MCF 10A (cell line): ENCODE measurements around the gene ANKH. TPM values are rescaled to one million over a fixed set of nuclear protein-coding genes. Genes with fewer than 3 reads are reported as not detected.

Experiments used
- BruUV-seq: library from RNA; stranded (reverse); fragments of 400-500 nt; replicated peaks from 2 replicates; lab custom pipeline; 2021; lab: Mats Ljungman, UMichigan
- CTCF ChIA-PET: fragments of 300-600 bp; sonication (Branson Sonifier 250); formaldehyde crosslinking; extraction: SDS; loops from one replicate; lab custom pipeline; 2021; ENCODE audit warnings: antibody characterized with exemption, inconsistent platforms; lab: Yijun Ruan, JAX
- POLR2A ChIA-PET: fragments of 300-600, 350-650 bp; sonication (Branson Sonifier 250); formaldehyde crosslinking; extraction: SDS; loops from one replicate; lab custom pipeline; 2020; ENCODE audit warnings: antibody characterized with exemption, inconsistent platforms; lab: Yijun Ruan, JAX
- DNase-seq: peaks from one replicate; pipeline ENCODE4 v3.0.0-alpha.2; 2018; ENCODE audit not compliant: unreplicated experiment
- H3K27ac Mint-ChIP-seq: one replicate; pipeline ENCODE4 v1.8.0; 2022; ENCODE audit warnings: mild to moderate bottlenecking, low read depth, mixed read lengths; ENCODE audit not compliant: unreplicated experiment
- H3K27me3 Mint-ChIP-seq: one replicate; pipeline ENCODE4 v1.8.0; 2022; ENCODE audit warnings: mixed read lengths; ENCODE audit not compliant: insufficient read depth, unreplicated experiment
- H3K36me3 Mint-ChIP-seq: one replicate; pipeline ENCODE4 v1.8.0; 2022; ENCODE audit warnings: mild to moderate bottlenecking, moderate library complexity, mixed read lengths; ENCODE audit not compliant: insufficient read depth, unreplicated experiment
- H3K4me1 Mint-ChIP-seq: one replicate; pipeline ENCODE4 v1.8.0; 2022; ENCODE audit warnings: mixed read lengths; ENCODE audit not compliant: insufficient read depth, unreplicated experiment
- H3K4me3 Mint-ChIP-seq: one replicate; pipeline ENCODE4 v1.8.0; 2022; ENCODE audit warnings: mild to moderate bottlenecking, moderate library complexity, mixed read lengths; ENCODE audit not compliant: unreplicated experiment
- H3K9me3 Mint-ChIP-seq: one replicate; pipeline ENCODE4 v1.8.0; 2022; ENCODE audit warnings: mixed read lengths; ENCODE audit not compliant: unreplicated experiment
- intact Hi-C: fragments of 100-400 bp; cut with micrococcal nuclease; formaldehyde crosslinking; loops from 2 replicates; pipeline ENCODE4 v1.14.1; 2022
- total RNA-seq: library from RNA; stranded (reverse); gene quantifications from 2 replicates; pipeline ENCODE4 v1.2.3, GENCODE V29; 2022
- TF ChIP-seq, protein P1 (sequence below): fragments of 200-600 bp; IDR thresholded peaks from one replicate; pipeline ENCODE4 v1.8.0; 2022; ENCODE audit warnings: antibody characterized with exemption, mild to moderate bottlenecking; ENCODE audit not compliant: unreplicated experiment

Gene ANKH
- total RNA-seq, 1 experiment from 2014 or later: 65.7 TPM

DNA sequence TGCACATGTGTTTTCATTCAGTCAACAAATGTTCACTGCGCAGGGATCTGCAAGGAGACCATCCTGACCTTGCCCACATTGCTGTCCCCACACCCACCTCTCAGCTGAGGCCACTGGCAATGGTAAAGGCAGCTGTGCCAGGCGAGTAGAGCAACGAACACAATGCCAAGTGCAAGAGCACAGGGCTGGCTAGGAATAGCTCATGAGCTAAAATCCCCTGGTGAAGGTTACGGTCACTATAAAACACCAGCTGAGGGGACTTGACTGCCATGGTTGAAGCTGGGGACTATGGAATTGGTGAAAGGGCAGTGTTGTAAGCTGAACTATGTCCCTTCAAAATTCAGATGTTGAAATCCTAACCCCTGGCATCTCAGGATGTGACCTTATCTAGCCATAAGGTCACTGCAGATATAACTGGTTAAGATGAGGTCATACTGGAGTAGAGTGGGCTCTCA is 111.0 kb downstream of the ANKH start:
- BruUV-seq: no TSS peak
- TF ChIP-seq, protein P1, sequence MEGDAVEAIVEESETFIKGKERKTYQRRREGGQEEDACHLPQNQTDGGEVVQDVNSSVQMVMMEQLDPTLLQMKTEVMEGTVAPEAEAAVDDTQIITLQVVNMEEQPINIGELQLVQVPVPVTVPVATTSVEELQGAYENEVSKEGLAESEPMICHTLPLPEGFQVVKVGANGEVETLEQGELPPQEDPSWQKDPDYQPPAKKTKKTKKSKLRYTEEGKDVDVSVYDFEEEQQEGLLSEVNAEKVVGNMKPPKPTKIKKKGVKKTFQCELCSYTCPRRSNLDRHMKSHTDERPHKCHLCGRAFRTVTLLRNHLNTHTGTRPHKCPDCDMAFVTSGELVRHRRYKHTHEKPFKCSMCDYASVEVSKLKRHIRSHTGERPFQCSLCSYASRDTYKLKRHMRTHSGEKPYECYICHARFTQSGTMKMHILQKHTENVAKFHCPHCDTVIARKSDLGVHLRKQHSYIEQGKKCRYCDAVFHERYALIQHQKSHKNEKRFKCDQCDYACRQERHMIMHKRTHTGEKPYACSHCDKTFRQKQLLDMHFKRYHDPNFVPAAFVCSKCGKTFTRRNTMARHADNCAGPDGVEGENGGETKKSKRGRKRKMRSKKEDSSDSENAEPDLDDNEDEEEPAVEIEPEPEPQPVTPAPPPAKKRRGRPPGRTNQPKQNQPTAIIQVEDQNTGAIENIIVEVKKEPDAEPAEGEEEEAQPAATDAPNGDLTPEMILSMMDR: no peak
- DNase-seq: no peak
- intact Hi-C loops: no loop called here
- H3K27me3 Mint-ChIP-seq: no peaks in the 10 kb centered on the region
- no peak overlapping the region for H3K4me3 Mint-ChIP-seq
- POLR2A ChIA-PET: no interaction called here
- H3K4me1 Mint-ChIP-seq: no peaks in the 10 kb centered on the region
- H3K36me3 Mint-ChIP-seq: peaks cover 13% of the 10 kb centered on the region
- CTCF ChIA-PET: interaction anchor here (0.5 to 1.4 kb wide), 2 partner anchors 11 to 22 kb away, joined by 3 to 6 read pairs; no protein-coding TSS in a partner anchor
- H3K27ac Mint-ChIP-seq: no peak overlapping the region
- no peaks in the 10 kb centered on the region for H3K9me3 Mint-ChIP-seq

DNA sequence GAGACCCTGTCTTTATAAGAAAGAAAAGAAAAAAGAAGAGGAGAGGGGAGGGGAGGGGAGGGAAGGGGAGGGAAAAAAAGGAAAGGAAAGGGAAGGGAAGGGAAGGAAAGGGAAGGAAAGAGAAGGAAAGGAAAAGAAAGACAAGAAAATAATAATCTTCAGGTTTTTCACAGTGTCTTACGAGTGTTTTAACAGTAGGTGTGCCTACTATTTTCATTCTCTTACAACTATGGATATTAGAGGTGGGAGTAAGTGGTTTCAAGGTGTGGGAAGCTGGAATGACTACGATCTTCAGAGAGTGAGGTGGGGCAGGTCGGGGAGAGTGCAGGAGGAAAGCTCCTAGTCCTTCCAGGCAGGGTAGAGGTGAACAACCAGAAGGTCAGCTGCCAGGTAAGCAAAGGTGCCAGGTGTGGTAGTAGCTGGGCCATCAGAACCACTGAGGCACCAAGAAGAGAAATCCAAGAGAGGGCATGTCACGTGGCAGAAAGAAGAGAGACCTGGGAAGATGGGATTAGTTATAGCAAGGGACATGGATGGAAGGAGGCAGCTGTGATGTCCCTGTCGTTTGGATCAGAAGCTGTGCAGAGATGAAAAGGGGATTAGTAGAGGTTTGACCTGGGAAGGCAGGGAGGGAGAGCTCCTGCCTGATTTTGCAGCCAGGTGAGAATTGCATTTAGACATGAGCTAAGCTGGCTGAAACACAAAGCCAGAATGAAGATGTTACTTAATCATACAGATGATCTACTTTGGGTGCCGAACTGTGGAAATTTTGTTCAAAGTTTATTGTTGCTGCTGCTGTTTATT is 111.6 kb downstream of the ANKH start:
- no peak for DNase-seq
- BruUV-seq: no TSS peak
- TF ChIP-seq, protein P1: no peak
- H3K27ac Mint-ChIP-seq: no peak overlapping the region
- no peak overlapping the region for H3K4me3 Mint-ChIP-seq
- H3K36me3 Mint-ChIP-seq: peaks cover 13% of the 10 kb centered on the region
- H3K27me3 Mint-ChIP-seq: no peaks in the 10 kb centered on the region
- no peaks in the 10 kb centered on the region for H3K9me3 Mint-ChIP-seq
- H3K4me1 Mint-ChIP-seq: no peaks in the 10 kb centered on the region
- intact Hi-C loops: no loop called here
- ChIA-PET POLR2A (interaction anchor here (0.6 to 1.4 kb wide), 4 partner anchors 9 to 671 kb away, joined by 3 to 4 read pairs (median 3); no protein-coding TSS in a partner anchor), CTCF (interaction anchor here (0.5 to 2.0 kb wide), 5 partner anchors 10 to 946 kb away, joined by 3 to 6 read pairs (median 3); no protein-coding TSS in a partner anchor)

DNA sequence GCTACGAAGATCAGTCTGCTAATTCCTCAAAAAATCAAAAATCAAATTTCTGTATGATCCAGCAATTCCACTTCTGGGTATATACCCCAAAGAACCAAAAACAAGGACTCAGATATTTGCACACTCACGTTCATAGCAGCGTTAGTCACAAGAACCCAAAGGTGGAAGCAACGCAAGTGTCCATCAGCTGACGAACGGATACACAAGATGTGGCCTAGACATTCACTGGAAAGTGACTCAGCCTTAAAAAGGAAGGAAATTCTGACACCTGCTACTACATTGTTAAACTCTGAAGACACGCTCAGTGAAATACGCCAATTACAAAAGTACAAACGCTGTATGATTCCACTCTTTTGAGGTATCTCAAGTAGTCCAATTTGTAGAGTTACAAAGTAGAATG is 113.7 kb downstream of the ANKH start:
- Mint-ChIP-seq H3K4me3 (no peak overlapping the region), H3K9me3 (no peaks in the 10 kb centered on the region), H3K36me3 (peaks cover 13% of the 10 kb centered on the region), H3K27me3 (no peaks in the 10 kb centered on the region), H3K4me1 (no peaks in the 10 kb centered on the region), H3K27ac (no peak overlapping the region)
- no peak for DNase-seq
- ChIA-PET POLR2A (interaction anchor here (0.7 kb wide), 1 partner anchor 15 kb away, joined by 3 read pairs; no protein-coding TSS in a partner anchor), CTCF (interaction anchor here (0.6 to 2.0 kb wide), 2 partner anchors 235 to 245 kb away, joined by 4 to 6 read pairs; no protein-coding TSS in a partner anchor)
- intact Hi-C loops: no loop called here
- BruUV-seq: no TSS peak
- TF ChIP-seq, protein P1: no peak

DNA sequence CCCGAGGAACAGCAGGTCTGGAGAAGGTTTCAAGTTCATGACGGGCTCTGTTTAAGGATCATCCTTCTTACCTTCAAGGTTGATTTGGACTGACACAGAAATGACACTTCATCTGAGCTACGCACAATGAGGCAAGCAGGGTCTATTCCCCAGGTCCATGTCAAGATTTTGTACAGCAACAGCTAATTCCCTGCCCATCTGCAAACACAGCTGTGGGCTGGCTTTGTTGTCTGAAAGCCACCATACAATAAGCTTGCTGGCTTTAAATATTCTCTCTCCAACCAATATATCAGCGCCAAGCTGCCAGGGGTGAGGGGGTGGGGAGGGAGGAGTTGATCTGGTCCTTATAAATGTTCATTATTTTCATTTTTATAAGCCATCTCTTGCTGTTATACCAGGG is 115.1 kb downstream of the ANKH start:
- ChIA-PET CTCF (interaction anchor here (0.7 to 0.9 kb wide), 2 partner anchors 12 to 725 kb away, joined by 3 to 4 read pairs; no protein-coding TSS in a partner anchor), POLR2A (interaction anchor here (0.6 kb wide), 1 partner anchor 880 kb away, joined by 3 read pairs; no protein-coding TSS in a partner anchor)
- H3K36me3 Mint-ChIP-seq: peaks cover 13% of the 10 kb centered on the region
- TF ChIP-seq, protein P1: no peak
- H3K27me3 Mint-ChIP-seq: no peaks in the 10 kb centered on the region
- no TSS peak for BruUV-seq
- H3K4me3 Mint-ChIP-seq: no peak overlapping the region
- DNase-seq: no peak
- H3K9me3 Mint-ChIP-seq: no peaks in the 10 kb centered on the region
- intact Hi-C loops: no loop called here
- H3K27ac Mint-ChIP-seq: no peak overlapping the region
- H3K4me1 Mint-ChIP-seq: no peaks in the 10 kb centered on the region
